Large intestine (tissue), 3 donors: ENCODE data around the gene HGF. TPM values are rescaled to one million over a fixed set of nuclear protein-coding genes. Genes with fewer than 3 reads are reported as not detected.

Experiments
- DNase-seq, 2 donors: peaks; one replicate each; pipeline versions ENCODE4 v3.0.0 to v3.0.0-alpha.2; 2013
- H3K27ac ChIP-seq: one replicate; pipeline ENCODE4 v1.5.1; 2013; ENCODE audit warnings: low read length
- H3K27me3 ChIP-seq: 2 replicates; pipeline ENCODE4 v1.6.1; 2013; ENCODE audit warnings: low read length; ENCODE audit not compliant: control insufficient read depth, insufficient read depth
- H3K36me3 ChIP-seq: 2 replicates; pipeline ENCODE4 v1.6.1; 2013; ENCODE audit warnings: low read length; ENCODE audit not compliant: control insufficient read depth, insufficient read depth
- H3K4me1 ChIP-seq: one replicate; pipeline ENCODE4 v1.6.1; 2013; ENCODE audit warnings: low read length; ENCODE audit not compliant: control insufficient read depth, insufficient read depth
- H3K4me3 ChIP-seq: one replicate; pipeline ENCODE4 v1.5.1; 2013; ENCODE audit warnings: low read length
- H3K9me3 ChIP-seq: one replicate; pipeline ENCODE4 v1.6.1; 2013; ENCODE audit warnings: mild to moderate bottlenecking, low read depth, low read length, moderate library complexity; ENCODE audit not compliant: control insufficient read depth
- WGBS: methylation state at CpG from one replicate; pipeline ENCODE4 v1.1.5; 2013; ENCODE audit warnings: low lambda C conversion rate; ENCODE audit not compliant: insufficient coverage; 5-methylcytosine and 5-hydroxymethylcytosine counted together
- polyA plus RNA-seq: library from polyadenylated mRNA; unstranded; fragments of 120-200 nt; gene quantifications from one replicate; pipeline ENCODE4 v1.2.1, GENCODE V29; 2013

HGF gene
- polyA plus RNA-seq, 1 donor = 2.8 TPM

DNA sequence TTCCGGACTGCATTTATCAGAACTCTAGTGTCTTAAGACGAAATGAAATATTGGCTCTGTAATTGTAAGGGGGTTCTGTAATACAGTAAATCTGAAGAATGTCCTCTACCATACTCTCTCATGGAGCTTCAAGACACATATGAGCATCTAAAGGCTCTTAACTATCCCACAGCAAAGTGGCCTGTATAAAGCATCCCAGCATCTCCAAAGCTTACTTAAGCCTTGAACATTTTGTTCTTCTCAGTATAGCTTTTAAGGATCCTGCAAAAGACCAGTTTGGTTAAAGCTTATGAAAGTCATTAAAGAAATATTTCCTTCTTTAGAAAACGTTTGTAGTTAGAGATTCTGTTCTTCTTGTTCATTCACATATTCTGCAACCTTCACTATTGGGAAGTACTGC lies 75.1 kb downstream of the HGF start:
- WGBS = 67% methylated on average over 3 of the region's 3 CpGs
- DNase-seq = no peak
- Histone ChIP-seq H3K4me1 (no peaks in the 10 kb centered on the region), H3K4me3 (no peak overlapping the region), H3K27me3 (no peaks in the 10 kb centered on the region), H3K27ac (no peak overlapping the region), H3K9me3 (no peaks in the 10 kb centered on the region), H3K36me3 (no peaks in the 10 kb centered on the region)

DNA sequence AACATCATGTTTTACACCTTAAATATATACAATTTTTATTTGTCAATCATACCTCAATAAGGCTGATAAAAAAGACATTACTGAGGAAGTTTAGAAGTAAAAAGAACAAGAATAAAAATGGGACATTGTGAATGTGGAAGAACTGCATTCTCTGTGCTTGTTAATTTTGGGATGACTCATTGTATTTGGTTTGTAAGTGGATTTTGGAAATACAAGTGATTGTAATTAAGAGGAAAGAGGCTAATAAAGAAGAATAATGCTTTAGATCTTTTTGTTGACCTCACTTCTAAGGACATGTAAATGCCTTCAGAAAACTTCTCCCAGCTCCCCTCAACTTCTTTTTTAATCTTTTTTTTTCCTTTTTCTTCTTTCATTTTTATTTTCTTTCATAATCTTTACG lies 76.0 kb downstream of the HGF start:
- no peaks in the 10 kb centered on the region for H3K9me3 ChIP-seq
- H3K36me3 ChIP-seq = no peaks in the 10 kb centered on the region
- no peaks in the 10 kb centered on the region for H3K27me3 ChIP-seq
- H3K27ac ChIP-seq = no peak overlapping the region
- no peaks in the 10 kb centered on the region for H3K4me1 ChIP-seq
- 92% methylated on average over 1 of the region's 1 CpG for WGBS
- no peak for DNase-seq
- no peak overlapping the region for H3K4me3 ChIP-seq

DNA sequence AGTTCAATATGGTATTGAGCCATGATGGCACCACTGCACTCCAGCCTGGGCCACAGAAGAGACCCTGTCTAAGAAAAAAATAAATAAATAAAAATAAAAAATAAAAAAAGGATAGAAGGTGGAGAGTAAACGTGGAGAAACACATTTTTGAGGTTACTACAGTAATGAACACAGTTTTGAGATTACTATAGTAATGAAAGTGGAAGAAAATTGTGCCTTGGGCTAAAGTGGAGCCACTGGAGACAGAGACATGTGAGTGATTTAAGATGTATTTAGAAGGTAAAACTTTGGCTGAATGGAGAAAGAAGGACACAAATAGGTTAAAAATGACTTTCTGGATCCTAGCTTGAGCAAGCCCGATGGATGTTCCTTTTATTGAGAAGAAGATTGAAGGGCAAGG lies 76.8 kb downstream of the HGF start:
- Histone ChIP-seq H3K9me3 (no peaks in the 10 kb centered on the region), H3K27ac (no peak overlapping the region), H3K36me3 (no peaks in the 10 kb centered on the region), H3K4me1 (no peaks in the 10 kb centered on the region), H3K27me3 (no peaks in the 10 kb centered on the region), H3K4me3 (no peak overlapping the region)
- no peak for DNase-seq
- 85% methylated on average over 2 of the region's 2 CpGs for WGBS

DNA sequence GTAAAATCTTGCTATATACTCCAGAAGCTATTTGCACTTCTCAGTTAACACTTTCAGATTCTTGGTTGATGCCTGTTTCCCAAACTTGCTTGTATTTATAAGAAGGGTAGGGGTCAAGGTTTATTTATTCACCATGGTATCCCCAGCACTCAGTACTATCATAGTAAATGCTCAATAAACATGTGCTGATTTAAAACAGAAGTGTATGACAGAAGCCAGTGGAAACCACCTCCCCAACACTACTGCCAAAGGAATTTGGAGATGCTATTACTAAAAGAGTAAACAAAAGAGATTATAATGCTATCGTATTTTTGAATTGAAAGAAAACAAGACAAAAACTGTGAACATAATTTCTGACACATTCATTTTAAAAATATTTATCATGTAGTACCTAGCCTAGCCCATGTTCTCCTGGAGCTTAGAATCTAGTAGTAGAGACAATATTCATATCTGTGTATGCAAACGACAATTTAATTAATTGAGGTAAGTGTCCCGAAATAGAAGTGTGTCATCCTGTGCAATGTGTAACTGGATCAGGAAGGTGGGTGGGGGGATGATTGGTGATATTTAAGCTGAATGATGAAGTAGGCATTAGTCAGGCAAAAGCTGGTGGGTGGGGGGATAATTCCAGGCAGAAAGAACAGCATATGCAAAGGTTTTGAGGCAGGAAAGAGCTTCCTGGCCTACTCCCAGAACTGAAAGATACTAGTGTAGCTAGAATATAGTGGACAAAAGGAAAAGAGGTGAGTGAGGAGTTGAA lies 77.5 kb downstream of the HGF start:
- no peaks in the 10 kb centered on the region for H3K27me3 ChIP-seq
- no peaks in the 10 kb centered on the region for H3K36me3 ChIP-seq
- no peaks in the 10 kb centered on the region for H3K4me1 ChIP-seq
- no peak for DNase-seq
- H3K9me3 ChIP-seq = no peaks in the 10 kb centered on the region
- no peak overlapping the region for H3K27ac ChIP-seq
- H3K4me3 ChIP-seq = no peak overlapping the region
- WGBS = 80% methylated on average over 1 of the region's 3 CpGs

DNA sequence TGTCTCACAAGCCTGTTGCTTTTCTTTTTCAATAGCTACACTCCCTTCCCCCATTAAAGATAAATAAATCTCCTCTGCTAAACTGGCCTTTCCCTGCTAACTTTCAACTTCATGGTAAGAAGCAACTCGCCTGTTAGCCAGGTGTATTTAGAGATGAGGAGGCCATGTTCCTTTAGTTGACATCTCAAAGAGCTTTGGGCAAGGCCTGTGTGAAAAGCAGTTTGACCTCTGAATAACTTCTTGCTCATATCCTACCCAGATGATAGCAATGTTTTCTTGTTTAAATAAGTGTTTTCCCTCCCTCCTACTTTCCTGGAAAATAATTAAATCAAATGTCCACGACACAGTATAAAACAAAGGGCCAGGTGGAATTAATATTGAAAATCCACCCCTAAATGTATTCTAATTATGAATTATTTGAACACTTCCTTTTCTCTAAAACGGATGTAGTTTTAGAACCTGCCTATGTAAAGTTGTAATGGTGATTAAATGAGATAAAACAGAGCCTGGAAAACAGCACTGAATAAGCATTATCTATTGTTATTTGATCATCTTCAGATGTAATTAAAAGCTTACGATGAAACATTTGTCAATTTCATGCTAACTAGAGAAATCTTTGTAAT lies 78.5 kb downstream of the HGF start:
- Histone ChIP-seq H3K4me1 (no peaks in the 10 kb centered on the region), H3K9me3 (no peaks in the 10 kb centered on the region), H3K27me3 (no peaks in the 10 kb centered on the region), H3K36me3 (no peaks in the 10 kb centered on the region), H3K27ac (no peak overlapping the region), H3K4me3 (no peak overlapping the region)
- WGBS = 86% methylated on average over 1 of the region's 4 CpGs
- DNase-seq = no peak

DNA sequence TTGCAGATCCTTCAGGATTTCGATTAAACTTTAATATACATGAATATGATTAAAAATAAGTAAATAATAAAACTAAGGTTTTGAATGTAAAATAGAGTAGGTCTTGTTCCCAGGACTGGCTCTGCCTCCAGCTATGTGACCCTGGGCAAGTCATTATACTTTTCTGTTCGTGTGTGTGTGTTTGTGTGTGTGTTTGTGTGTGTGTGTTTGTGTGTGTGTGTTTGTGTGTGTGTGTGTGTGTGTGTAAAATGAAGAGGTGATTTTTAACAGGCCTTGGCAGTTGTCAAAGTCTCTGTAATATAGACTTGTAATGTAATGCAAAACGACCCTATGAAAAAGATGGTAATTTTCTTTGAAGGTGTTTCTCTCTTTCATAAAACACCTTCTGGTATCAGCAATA lies 79.2 kb downstream of the HGF start:
- Histone ChIP-seq H3K4me3 (no peak overlapping the region), H3K27me3 (no peaks in the 10 kb centered on the region), H3K27ac (no peak overlapping the region), H3K36me3 (no peaks in the 10 kb centered on the region), H3K9me3 (no peaks in the 10 kb centered on the region), H3K4me1 (no peaks in the 10 kb centered on the region)
- WGBS = 57% methylated on average over 1 of the region's 3 CpGs
- no peak for DNase-seq

DNA sequence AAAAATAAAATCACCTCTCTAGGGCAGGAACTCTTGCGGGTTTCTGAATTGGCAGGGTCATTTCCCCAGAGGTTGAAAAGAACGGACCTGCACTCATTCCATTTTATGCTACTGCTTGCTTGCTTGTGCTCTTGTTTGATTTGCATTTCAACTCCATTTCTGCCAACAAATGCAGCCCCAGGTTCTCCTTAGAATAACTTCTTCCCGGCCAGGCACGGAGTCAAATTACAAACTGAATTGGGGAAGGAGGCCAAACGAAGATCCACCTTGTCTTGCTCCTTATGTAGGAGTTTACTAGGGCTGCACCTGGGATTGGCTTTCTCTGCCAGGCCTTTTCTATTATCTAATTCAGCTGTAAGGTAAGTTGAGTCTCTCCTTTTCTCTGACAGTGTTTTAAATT lies 79.6 kb downstream of the HGF start:
- no CpG with 5 or more reads among the region's 5 CpGs for whole genome bisulfite sequencing
- H3K4me1 ChIP-seq = no peaks in the 10 kb centered on the region

DNA sequence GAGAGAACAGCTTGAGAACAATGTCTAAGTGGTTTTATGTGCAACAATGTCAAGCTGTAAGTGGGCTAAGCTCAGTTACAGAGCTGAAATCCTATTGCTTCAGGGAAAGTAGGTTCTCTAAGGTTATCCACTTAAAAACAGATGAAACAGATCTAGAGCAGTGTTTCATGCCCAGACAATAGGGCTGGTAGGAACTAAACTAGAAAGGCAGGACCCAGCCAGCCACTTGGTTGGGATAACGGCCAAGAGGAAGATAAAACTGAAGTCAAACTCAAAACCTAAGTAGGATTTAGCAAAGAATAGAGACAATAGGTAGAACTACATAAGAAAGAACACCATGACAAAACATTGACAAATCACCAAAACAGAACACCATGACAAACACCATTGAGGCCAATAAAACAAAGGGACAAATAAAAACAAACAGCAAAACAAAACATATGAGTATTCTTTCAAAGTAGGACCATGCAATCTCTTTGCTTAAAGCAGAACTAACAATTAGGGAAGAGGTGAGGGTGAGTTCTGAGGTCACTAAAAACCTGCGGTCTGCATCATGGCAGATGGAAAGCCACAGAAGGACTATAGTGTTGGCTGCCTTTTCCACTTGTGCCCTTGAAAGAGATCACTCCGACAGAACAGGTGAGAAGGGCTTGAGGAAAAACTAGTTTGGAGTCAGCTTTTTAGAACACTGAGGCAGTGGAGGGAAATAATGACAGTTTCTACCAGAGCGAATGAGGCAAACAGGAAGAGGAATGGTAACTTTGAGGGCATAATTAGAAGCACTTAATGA lies 81.0 kb downstream of the HGF start:
- Histone ChIP-seq H3K36me3 (no peaks in the 10 kb centered on the region), H3K4me1 (no peaks in the 10 kb centered on the region), H3K27me3 (no peaks in the 10 kb centered on the region), H3K9me3 (no peaks in the 10 kb centered on the region), H3K27ac (no peak overlapping the region), H3K4me3 (no peak overlapping the region)
- WGBS = 80% methylated on average over 1 of the region's 4 CpGs
- no peak for DNase-seq

More for the DNA sequence above, 79.6 kb downstream of the HGF start:
- Histone ChIP-seq H3K27me3 (no peaks in the 10 kb centered on the region), H3K36me3 (no peaks in the 10 kb centered on the region), H3K9me3 (no peaks in the 10 kb centered on the region), H3K4me3 (no peak overlapping the region), H3K27ac (no peak overlapping the region)
- DNase-seq = no peak

DNA sequence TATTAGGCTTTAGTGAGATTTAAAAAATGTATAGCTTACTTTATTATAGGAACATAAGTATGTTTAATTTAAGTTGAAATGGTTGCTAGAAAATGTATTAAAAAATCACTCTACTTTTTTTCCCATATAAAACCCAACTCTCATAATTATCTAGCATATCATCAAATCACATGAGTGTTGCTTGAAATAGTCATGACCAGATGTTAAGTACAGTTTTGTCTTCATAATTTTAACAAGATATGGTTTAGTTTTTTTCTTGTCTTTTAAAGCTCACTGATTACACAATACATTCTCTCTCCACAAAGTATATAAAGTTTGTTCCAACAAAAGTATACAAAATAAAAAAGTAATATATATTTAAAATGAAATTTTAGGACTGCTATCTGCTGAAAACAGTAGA lies 82.8 kb downstream of the HGF start:
- no peak for DNase-seq
- no peaks in the 10 kb centered on the region for H3K9me3 ChIP-seq
- no peaks in the 10 kb centered on the region for H3K27me3 ChIP-seq
- no peaks in the 10 kb centered on the region for H3K4me1 ChIP-seq
- no peaks in the 10 kb centered on the region for H3K36me3 ChIP-seq
- no peak overlapping the region for H3K4me3 ChIP-seq
- no peak overlapping the region for H3K27ac ChIP-seq

DNA sequence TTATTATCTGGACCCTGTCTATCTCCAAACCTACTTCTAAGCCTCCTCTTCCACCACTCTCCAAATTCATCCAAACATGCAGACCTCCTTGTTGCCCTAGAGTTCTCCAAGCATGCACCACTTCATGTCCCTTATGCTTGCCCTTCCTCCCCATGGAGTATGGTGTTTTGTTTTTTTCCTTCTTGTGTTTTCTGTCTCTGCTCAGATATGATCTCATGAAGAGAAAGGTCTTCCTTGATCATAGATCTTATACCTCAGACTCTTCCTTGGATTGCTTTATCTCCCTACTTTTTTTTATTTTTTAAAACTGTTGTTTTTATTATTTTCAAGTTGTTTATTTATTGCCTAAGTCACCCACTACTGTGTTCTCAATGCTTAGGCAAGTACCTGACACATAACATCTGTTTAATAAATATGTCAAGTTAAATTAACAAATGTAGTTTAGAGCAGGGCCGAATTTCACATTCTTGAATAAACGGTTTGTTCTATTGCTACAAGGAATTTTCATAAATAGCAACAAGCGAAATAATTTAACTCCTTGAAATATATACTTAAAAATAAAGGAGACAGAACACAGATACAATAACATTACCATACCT lies 84.5 kb downstream of the HGF start:
- H3K9me3 ChIP-seq = no peaks in the 10 kb centered on the region
- H3K4me3 ChIP-seq = no peak overlapping the region
- 92% methylated on average over 2 of the region's 3 CpGs for whole genome bisulfite sequencing
- DNase-seq = no peak
- H3K27ac ChIP-seq = no peak overlapping the region
- H3K4me1 ChIP-seq = no peaks in the 10 kb centered on the region
- no peaks in the 10 kb centered on the region for H3K27me3 ChIP-seq
- H3K36me3 ChIP-seq = no peaks in the 10 kb centered on the region
